DMS 273 (cell line): ENCODE results near the gene GNAT2.

Source experiments
- DNase-seq: peaks from one replicate; lab custom pipeline; 2025; ENCODE audit not compliant: unreplicated experiment; lab: John Stamatoyannopoulos, UW

Gene GNAT2

DNA sequence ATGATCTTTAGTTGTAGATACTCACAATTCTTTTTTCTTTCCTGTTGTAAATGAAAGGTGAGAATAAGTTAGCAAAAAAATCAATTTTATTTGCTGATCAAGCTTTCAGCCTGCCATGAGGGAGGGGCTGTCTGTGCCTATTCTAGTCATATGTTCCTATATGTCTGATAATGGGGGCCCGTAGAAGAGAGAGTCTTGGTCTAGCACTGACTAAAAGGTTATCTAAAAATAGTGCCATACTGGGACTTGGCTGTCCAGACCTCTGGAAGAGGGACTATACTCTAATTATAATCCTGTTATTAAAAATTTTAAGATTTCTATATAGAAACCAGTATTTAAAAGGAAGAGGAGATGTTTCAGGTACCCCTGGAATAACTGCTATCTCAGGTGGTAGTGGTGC is 52.4 kb downstream of the GNAT2 start:
- DNase-seq, result no peak

DNA sequence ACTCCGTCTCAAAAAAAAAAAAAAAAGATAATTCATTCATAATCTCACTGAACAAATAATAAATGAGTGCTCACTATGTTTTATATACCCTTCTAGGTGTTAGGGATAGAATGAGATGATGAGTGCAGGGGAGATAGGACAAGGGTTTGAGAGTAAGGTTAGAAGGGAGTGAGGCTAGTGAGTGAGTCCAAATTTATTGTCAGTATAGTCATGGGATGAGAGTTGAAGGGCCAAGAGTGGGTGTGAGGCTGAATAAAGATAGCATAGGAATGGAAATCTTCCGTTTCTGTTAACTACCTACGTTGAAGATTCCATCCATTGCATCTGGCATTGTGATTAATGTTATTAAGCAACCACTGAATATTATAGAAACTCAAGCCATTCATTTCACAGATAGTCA is 54.2 kb downstream of the GNAT2 start:
- no peak for DNase-seq

DNA sequence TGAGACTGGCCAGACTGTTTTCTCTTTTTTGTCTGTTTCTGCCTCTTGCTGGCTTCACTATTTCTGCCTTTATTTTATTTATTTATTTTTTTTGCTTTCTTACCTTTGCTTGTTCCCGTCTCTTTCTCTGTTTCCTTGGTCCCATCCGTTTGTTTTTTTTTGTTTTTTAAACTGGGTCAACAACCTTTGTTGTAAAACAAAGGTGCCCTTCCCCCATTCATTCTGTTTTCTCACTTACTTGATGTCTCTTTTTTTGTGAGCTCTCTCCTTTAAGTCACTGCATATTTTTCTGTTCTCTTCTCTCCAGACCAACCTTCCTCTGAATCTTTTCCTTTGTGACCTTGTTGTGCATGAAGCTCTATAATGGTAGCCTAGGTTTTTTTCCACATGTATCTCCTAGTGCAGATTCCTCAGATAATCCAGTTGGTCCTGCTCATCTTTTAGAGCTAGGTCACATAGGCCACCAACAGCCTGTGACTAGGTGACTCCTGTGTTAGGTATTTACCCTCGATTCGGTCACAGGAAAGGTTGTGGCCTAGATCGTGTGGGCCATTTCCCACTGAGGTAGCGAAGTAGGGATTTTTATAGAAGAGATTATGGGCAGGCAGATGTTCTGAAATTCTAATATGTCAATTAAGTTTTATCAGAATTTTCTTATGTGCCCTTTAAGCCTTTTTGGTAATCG is 55.1 kb downstream of the GNAT2 start:
- DNase-seq, result no peak

GRCh38 chr1:109559995-109560394 is 59.4 kb downstream of the GNAT2 start:
- DNase-seq, result no peak

GRCh38 chr1:109557520-109557919 is 61.9 kb downstream of the GNAT2 start:
- no peak for DNase-seq

DNA sequence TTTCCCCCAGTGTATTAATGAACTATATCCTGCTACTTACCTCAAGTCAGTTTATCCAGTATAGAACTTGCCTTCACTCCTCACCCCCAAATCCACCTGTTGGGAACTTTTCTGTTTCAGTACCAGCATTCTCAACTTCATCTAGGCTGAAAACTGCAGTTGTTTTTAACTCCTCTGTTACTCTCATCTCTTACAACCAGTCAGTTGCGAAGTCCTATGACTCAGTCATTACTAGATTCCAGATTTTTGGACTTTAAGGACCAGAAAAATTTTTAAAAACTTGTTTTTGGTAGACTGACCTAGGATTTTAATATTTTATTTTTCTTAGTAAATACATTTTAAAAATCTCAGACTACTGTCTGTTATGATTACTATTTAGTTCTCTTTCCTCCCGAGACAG is 62.9 kb downstream of the GNAT2 start:
- no peak for DNase-seq
